WTC11 (cell line): ENCODE measurements around the gene ADAMTSL4. TPM values are rescaled to one million over a fixed set of nuclear protein-coding genes. Genes with fewer than 3 reads are reported as not detected.

Experiments used
- ATAC-seq: fragments of 200-7000 bp; cut with Tn5 transposase; 2 replicates; pipeline ENCODE4 v1.10.0; 2021; ENCODE audit warnings: mild to moderate bottlenecking, moderate library complexity
- CTCF ChIA-PET: fragments of 300-600 bp; sonication (Branson Sonifier 250); formaldehyde crosslinking; loops from one replicate; lab custom pipeline; 2021; ENCODE audit warnings: antibody characterized with exemption; lab: Charles Lee
- POLR2A ChIA-PET: fragments of 350-600 bp; sonication (Branson Sonifier 250); formaldehyde crosslinking; loops from one replicate; lab custom pipeline; 2021; ENCODE audit warnings: antibody characterized with exemption; lab: Charles Lee
- DNase-seq: peaks from one replicate; pipeline ENCODE4 v3.0.0; 2021; ENCODE audit warnings: low spot score
- H3K27ac Mint-ChIP-seq: 2 replicates; pipeline ENCODE4 v1.8.0; 2021; ENCODE audit warnings: mixed read lengths
- H3K27me3 Mint-ChIP-seq: 2 replicates; pipeline ENCODE4 v1.8.0; 2021; ENCODE audit warnings: low read depth, mild to moderate bottlenecking, moderate library complexity, mixed read lengths
- H3K36me3 Mint-ChIP-seq: 2 replicates; pipeline ENCODE4 v1.8.0; 2021; ENCODE audit warnings: mixed read lengths
- H3K4me1 Mint-ChIP-seq: 2 replicates; pipeline ENCODE4 v1.8.0; 2022; ENCODE audit warnings: mixed read lengths
- H3K4me3 Mint-ChIP-seq: 2 replicates; pipeline ENCODE4 v1.8.0; 2021; ENCODE audit warnings: mild to moderate bottlenecking, moderate library complexity, mixed read lengths
- H3K9me3 Mint-ChIP-seq: 2 replicates; pipeline ENCODE4 v1.8.0; 2021; ENCODE audit warnings: mixed read lengths
- FOXJ3 ChIP-seq: sonication (generic); formaldehyde crosslinking; IDR thresholded peaks from 2 replicates; pipeline ENCODE4 v1.9.0; 2021; ENCODE audit warnings: missing genetic modification reagents, mild to moderate bottlenecking, borderline replicate concordance
- NFE2L1 ChIP-seq: sonication (generic); formaldehyde crosslinking; IDR thresholded peaks from 2 replicates; pipeline ENCODE4 v1.8.1; 2023; ENCODE audit warnings: missing genetic modification reagents
- NR2C2 ChIP-seq: sonication (generic); formaldehyde crosslinking; IDR thresholded peaks from 2 replicates; pipeline ENCODE4 v1.8.0; 2022; ENCODE audit warnings: mild to moderate bottlenecking, missing genetic modification reagents
- NR3C1 ChIP-seq: sonication (generic); formaldehyde crosslinking; conservative IDR thresholded peaks from 2 replicates; pipeline ENCODE4 v1.8.1; 2023; ENCODE audit warnings: low read depth, mild to moderate bottlenecking, missing genetic modification reagents
- PRRX2 ChIP-seq: fragments of 250-450 bp; sonication (Bioruptor Pico); IDR thresholded peaks from 2 replicates; pipeline ENCODE4 v1.8.0; 2021; ENCODE audit warnings: mild to moderate bottlenecking
- ZBTB21 ChIP-seq: sonication (generic); formaldehyde crosslinking; IDR thresholded peaks from 2 replicates; pipeline ENCODE4 v1.8.1; 2023; ENCODE audit warnings: mild to moderate bottlenecking, missing genetic modification reagents, borderline replicate concordance
- ZNF138 ChIP-seq: sonication (generic); formaldehyde crosslinking; conservative IDR thresholded peaks from 2 replicates; pipeline ENCODE4 v1.8.1; 2022; ENCODE audit warnings: mild to moderate bottlenecking, moderate library complexity, missing genetic modification reagents
- total RNA-seq: library from RNA; stranded (reverse); gene quantifications from 3 replicates; pipeline ENCODE4 v1.2.3, GENCODE V29; 2021
- TF ChIP-seq, protein P1 (sequence below): fragments of 250-450 bp; sonication (Bioruptor Pico); conservative IDR thresholded peaks from 2 replicates; pipeline ENCODE4 v1.9.0; 2021; ENCODE audit warnings: mild to moderate bottlenecking
- TF ChIP-seq, protein P2 (sequence below): sonication (generic); formaldehyde crosslinking; IDR thresholded peaks from 2 replicates; pipeline ENCODE4 v1.8.1; 2023; ENCODE audit warnings: mild to moderate bottlenecking, missing genetic modification reagents, borderline replicate concordance
- TF ChIP-seq, protein P3 (sequence below): sonication (generic); formaldehyde crosslinking; IDR thresholded peaks from 2 replicates; pipeline ENCODE4 v1.8.1; 2022; ENCODE audit warnings: low read depth, missing genetic modification reagents, borderline replicate concordance
- TF ChIP-seq, protein P4 (sequence below): fragments of 250-450 bp; sonication (Bioruptor Pico); IDR thresholded peaks from 2 replicates; pipeline ENCODE4 v2.1.2; 2022; ENCODE audit warnings: mild to moderate bottlenecking, moderate library complexity
- TF ChIP-seq, protein P5 (sequence below): sonication (generic); formaldehyde crosslinking; IDR thresholded peaks from 2 replicates; pipeline ENCODE4 v1.8.0; 2023; ENCODE audit warnings: mild to moderate bottlenecking, missing genetic modification reagents
- TF ChIP-seq, protein P6 (sequence below): fragments of 250-450 bp; sonication (Bioruptor Pico); IDR thresholded peaks from 2 replicates; pipeline ENCODE4 v1.9.0; 2021; ENCODE audit warnings: mild to moderate bottlenecking, borderline replicate concordance

The ADAMTSL4 gene
- total RNA-seq, 1 experiment from 2014 or later = 6.6 TPM

DNA sequence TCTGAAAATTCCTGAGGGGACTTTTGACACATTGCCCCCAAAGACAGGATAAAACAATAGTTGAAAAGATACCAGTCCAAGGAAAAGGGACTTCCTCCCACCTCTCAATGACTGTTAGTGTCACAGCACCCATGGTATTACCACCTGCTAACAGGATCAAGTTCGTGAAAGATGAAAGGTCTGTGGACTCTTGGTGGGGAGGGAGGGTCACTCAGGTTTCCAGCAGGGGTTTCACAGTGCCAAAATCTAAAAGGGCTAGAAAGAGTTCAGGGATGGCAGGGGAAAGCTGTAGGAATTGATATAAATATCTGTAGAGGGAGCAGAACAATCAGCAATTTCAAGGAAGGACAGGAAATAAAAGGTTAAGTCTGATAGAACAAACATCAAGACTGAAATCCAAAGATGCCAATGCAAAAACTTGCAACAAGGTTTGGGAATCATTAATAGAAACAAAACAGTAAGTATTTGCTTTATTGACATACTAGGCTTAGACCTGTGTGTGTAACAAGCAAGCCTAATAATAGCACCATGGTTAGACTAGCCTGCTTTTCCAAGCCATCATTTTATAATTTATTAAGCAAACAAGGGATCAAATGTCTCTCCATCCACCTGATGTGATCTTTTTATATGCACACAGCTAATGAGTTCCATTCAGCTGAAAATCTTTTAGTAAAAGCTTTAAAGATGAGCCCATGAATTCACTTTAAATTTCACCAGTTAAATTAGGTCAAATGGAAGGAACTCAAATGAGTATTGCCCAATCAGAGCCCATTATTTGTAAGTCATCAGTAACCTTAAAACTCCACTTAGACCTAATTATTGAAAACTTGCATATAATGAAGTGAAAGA is 26.5 kb downstream of the ADAMTSL4 start:
- TF ChIP-seq, protein P1, sequence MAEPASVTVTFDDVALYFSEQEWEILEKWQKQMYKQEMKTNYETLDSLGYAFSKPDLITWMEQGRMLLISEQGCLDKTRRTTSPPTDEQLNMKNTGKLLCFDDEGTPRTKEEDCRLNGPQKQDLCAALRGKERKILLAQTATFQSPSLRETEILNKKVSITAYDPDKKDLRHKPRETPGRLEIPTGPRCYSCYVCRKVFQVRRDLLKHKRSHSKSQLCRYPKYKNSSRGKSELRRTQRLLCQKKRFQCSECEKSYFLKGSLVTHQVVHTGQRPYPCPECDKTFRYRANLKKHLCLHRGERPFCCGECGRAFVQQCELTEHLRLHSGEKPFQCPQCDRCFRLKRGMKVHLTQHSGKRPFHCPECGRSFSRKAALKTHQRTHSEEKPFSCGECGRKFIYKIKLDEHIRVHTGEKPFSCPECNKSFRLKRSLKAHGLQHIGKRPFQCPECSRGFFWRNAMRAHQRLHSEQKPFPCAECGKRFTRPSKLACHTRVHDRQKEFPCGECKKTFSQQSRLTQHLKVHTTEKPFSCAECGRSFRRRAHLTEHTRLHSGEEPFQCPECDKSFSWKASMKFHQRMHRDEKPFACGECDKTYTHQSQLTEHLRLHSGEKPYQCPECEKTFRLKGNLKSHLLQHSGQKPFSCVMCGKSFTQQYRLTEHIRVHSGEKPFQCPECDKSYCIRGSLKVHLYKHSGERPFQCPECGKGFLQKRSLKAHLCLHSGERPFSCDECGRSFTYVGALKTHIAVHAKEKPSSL = peak; percentile 65
- no peak for TF ChIP-seq PRRX2 (CRISPR knock-in tag)
- Mint-ChIP-seq H3K9me3 (no peaks in the 10 kb centered on the region), H3K27ac (peak overlapping the region; percentile 97), H3K36me3 (peaks cover 74% of the 10 kb centered on the region), H3K4me3 (peak overlapping the region; percentile 92), H3K27me3 (no peaks in the 10 kb centered on the region; the same call in 1 of the 2 replicates), H3K4me1 (peaks cover 56% of the 10 kb centered on the region)
- CTCF ChIA-PET = interaction anchor here (0.6 to 1.6 kb wide), 6 partner anchors 14 to 44 kb away, joined by 3 to 6 read pairs (median 4); no protein-coding TSS in a partner anchor
- POLR2A ChIA-PET = interaction anchor here (2.4 to 9.4 kb wide), 2 partner anchors 8 to 12 kb away, joined by 13 to 188 read pairs; no protein-coding TSS in a partner anchor
- no peak for ATAC-seq
- DNase-seq = no peak

DNA sequence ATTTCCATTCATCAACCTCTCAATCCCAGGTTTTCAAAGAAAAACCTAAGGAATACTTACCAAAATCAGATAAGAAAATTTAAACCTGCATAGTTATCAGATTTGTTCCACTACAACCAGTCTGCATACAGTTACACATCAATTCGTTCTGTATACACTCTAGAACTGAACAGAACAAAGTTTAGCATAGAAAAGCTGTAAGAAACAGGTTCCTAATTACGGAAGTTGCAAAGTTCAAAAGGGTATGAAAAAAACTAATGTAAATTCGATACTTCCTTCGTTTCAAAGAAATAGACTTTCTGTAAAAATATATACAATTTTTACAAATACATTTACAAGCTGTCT is 27.1 kb downstream of the ADAMTSL4 start:
- peak overlapping the region; percentile 92 for H3K4me3 Mint-ChIP-seq
- DNase-seq (no peak), ATAC-seq (no peak)
- no peaks in the 10 kb centered on the region; the same call in 1 of the 2 replicates for H3K27me3 Mint-ChIP-seq
- peaks cover 68% of the 10 kb centered on the region for H3K36me3 Mint-ChIP-seq
- ChIA-PET CTCF (interaction anchor here (1.3 to 1.6 kb wide), 3 partner anchors 15 to 38 kb away, joined by 4 to 6 read pairs (median 5); no protein-coding TSS in a partner anchor), POLR2A (interaction anchor here (0.6 to 9.4 kb wide), 4 partner anchors 9 to 298 kb away, joined by 3 to 188 read pairs (median 8); no protein-coding TSS in a partner anchor)
- H3K27ac Mint-ChIP-seq = peak overlapping the region; percentile 97
- TF ChIP-seq, protein P2, sequence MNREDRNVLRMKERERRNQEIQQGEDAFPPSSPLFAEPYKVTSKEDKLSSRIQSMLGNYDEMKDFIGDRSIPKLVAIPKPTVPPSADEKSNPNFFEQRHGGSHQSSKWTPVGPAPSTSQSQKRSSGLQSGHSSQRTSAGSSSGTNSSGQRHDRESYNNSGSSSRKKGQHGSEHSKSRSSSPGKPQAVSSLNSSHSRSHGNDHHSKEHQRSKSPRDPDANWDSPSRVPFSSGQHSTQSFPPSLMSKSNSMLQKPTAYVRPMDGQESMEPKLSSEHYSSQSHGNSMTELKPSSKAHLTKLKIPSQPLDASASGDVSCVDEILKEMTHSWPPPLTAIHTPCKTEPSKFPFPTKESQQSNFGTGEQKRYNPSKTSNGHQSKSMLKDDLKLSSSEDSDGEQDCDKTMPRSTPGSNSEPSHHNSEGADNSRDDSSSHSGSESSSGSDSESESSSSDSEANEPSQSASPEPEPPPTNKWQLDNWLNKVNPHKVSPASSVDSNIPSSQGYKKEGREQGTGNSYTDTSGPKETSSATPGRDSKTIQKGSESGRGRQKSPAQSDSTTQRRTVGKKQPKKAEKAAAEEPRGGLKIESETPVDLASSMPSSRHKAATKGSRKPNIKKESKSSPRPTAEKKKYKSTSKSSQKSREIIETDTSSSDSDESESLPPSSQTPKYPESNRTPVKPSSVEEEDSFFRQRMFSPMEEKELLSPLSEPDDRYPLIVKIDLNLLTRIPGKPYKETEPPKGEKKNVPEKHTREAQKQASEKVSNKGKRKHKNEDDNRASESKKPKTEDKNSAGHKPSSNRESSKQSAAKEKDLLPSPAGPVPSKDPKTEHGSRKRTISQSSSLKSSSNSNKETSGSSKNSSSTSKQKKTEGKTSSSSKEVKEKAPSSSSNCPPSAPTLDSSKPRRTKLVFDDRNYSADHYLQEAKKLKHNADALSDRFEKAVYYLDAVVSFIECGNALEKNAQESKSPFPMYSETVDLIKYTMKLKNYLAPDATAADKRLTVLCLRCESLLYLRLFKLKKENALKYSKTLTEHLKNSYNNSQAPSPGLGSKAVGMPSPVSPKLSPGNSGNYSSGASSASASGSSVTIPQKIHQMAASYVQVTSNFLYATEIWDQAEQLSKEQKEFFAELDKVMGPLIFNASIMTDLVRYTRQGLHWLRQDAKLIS (CRISPR knock-in tag) = no peak
- TF ChIP-seq ZNF138 (no peak), FOXJ3 (CRISPR knock-in tag) (no peak), NFE2L1 (CRISPR knock-in tag) (no peak), NR3C1 (CRISPR knock-in tag) (no peak), ZBTB21 (no peak), NR2C2 (no peak)
- TF ChIP-seq, protein P3, sequence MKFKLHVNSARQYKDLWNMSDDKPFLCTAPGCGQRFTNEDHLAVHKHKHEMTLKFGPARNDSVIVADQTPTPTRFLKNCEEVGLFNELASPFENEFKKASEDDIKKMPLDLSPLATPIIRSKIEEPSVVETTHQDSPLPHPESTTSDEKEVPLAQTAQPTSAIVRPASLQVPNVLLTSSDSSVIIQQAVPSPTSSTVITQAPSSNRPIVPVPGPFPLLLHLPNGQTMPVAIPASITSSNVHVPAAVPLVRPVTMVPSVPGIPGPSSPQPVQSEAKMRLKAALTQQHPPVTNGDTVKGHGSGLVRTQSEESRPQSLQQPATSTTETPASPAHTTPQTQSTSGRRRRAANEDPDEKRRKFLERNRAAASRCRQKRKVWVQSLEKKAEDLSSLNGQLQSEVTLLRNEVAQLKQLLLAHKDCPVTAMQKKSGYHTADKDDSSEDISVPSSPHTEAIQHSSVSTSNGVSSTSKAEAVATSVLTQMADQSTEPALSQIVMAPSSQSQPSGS (CRISPR knock-in tag) = no peak
- TF ChIP-seq, protein P4, sequence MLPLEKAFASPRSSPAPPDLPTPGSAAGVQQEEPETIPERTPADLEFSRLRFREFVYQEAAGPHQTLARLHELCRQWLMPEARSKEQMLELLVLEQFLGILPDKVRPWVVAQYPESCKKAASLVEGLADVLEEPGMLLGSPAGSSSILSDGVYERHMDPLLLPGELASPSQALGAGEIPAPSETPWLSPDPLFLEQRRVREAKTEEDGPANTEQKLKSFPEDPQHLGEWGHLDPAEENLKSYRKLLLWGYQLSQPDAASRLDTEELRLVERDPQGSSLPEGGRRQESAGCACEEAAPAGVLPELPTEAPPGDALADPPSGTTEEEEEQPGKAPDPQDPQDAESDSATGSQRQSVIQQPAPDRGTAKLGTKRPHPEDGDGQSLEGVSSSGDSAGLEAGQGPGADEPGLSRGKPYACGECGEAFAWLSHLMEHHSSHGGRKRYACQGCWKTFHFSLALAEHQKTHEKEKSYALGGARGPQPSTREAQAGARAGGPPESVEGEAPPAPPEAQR (CRISPR knock-in tag) = no peak
- TF ChIP-seq, protein P5, sequence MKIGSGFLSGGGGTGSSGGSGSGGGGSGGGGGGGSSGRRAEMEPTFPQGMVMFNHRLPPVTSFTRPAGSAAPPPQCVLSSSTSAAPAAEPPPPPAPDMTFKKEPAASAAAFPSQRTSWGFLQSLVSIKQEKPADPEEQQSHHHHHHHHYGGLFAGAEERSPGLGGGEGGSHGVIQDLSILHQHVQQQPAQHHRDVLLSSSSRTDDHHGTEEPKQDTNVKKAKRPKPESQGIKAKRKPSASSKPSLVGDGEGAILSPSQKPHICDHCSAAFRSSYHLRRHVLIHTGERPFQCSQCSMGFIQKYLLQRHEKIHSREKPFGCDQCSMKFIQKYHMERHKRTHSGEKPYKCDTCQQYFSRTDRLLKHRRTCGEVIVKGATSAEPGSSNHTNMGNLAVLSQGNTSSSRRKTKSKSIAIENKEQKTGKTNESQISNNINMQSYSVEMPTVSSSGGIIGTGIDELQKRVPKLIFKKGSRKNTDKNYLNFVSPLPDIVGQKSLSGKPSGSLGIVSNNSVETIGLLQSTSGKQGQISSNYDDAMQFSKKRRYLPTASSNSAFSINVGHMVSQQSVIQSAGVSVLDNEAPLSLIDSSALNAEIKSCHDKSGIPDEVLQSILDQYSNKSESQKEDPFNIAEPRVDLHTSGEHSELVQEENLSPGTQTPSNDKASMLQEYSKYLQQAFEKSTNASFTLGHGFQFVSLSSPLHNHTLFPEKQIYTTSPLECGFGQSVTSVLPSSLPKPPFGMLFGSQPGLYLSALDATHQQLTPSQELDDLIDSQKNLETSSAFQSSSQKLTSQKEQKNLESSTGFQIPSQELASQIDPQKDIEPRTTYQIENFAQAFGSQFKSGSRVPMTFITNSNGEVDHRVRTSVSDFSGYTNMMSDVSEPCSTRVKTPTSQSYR (CRISPR knock-in tag) = no peak
- TF ChIP-seq, protein P6, sequence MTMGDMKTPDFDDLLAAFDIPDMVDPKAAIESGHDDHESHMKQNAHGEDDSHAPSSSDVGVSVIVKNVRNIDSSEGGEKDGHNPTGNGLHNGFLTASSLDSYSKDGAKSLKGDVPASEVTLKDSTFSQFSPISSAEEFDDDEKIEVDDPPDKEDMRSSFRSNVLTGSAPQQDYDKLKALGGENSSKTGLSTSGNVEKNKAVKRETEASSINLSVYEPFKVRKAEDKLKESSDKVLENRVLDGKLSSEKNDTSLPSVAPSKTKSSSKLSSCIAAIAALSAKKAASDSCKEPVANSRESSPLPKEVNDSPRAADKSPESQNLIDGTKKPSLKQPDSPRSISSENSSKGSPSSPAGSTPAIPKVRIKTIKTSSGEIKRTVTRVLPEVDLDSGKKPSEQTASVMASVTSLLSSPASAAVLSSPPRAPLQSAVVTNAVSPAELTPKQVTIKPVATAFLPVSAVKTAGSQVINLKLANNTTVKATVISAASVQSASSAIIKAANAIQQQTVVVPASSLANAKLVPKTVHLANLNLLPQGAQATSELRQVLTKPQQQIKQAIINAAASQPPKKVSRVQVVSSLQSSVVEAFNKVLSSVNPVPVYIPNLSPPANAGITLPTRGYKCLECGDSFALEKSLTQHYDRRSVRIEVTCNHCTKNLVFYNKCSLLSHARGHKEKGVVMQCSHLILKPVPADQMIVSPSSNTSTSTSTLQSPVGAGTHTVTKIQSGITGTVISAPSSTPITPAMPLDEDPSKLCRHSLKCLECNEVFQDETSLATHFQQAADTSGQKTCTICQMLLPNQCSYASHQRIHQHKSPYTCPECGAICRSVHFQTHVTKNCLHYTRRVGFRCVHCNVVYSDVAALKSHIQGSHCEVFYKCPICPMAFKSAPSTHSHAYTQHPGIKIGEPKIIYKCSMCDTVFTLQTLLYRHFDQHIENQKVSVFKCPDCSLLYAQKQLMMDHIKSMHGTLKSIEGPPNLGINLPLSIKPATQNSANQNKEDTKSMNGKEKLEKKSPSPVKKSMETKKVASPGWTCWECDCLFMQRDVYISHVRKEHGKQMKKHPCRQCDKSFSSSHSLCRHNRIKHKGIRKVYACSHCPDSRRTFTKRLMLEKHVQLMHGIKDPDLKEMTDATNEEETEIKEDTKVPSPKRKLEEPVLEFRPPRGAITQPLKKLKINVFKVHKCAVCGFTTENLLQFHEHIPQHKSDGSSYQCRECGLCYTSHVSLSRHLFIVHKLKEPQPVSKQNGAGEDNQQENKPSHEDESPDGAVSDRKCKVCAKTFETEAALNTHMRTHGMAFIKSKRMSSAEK = no peak
- H3K9me3 Mint-ChIP-seq = no peaks in the 10 kb centered on the region
- H3K4me1 Mint-ChIP-seq = peaks cover 59% of the 10 kb centered on the region
